Keratinocyte (primary cell): ENCODE measurements around the gene ZBTB49.

Experiments
- EZH2 ChIP-seq: IDR thresholded peaks from one replicate; pipeline ENCODE4 v1.6.1; 2012; ENCODE audit warnings: inconsistent platforms, mild to moderate bottlenecking, low read length, moderate library complexity
- TF ChIP-seq, protein P1 (sequence below), 3 experiments: IDR thresholded peaks in 1 of 3; conservative IDR thresholded peaks in 1 of 3; optimal IDR thresholded peaks in 1 of 3; 2 replicates in 2 of 3; 3 replicates in 1 of 3; pipeline versions ENCODE3 to v1.5.1; 2011; ENCODE audit warnings: low read length in 3 of 3, mild to moderate bottlenecking in 3 of 3, moderate library complexity in 2 of 3, control low read depth in 1 of 3, inconsistent platforms in 1 of 3; ENCODE audit not compliant: insufficient read depth in 2 of 3; ENCODE audit errors: extremely low read depth in 1 of 3

DNA sequence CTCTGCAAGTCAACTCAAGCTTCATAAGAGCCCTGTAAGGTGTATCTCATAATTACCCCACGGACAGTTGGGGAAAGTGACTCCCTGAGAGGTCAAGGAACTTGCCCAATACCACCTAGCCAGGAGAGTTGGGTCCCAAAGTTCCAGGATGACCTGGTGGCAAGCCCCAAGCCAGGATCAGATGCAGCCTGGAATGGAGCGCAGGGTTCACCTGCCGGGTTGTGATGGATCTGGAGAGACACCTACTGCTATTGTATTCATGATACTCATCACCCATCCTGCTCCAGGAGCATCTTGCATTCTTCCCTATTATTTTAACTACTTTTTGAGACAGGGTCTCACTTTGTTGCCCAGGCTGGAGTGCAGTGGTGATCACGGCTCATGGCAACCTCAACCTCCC lies 36.1 kb downstream of the ZBTB49 start:
- TF ChIP-seq, protein P1, sequence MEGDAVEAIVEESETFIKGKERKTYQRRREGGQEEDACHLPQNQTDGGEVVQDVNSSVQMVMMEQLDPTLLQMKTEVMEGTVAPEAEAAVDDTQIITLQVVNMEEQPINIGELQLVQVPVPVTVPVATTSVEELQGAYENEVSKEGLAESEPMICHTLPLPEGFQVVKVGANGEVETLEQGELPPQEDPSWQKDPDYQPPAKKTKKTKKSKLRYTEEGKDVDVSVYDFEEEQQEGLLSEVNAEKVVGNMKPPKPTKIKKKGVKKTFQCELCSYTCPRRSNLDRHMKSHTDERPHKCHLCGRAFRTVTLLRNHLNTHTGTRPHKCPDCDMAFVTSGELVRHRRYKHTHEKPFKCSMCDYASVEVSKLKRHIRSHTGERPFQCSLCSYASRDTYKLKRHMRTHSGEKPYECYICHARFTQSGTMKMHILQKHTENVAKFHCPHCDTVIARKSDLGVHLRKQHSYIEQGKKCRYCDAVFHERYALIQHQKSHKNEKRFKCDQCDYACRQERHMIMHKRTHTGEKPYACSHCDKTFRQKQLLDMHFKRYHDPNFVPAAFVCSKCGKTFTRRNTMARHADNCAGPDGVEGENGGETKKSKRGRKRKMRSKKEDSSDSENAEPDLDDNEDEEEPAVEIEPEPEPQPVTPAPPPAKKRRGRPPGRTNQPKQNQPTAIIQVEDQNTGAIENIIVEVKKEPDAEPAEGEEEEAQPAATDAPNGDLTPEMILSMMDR (optimal IDR thresholded peaks at IDR 0.05 in 1 of 3, IDR thresholded peaks at IDR 0.05 in 1 of 3, conservative IDR thresholded peaks at IDR 0.05 in 1 of 3; ENCODE audit: extremely low read depth in 1 of 3, insufficient read depth in 2 of 3, low read length in 3 of 3): no peak
- no peak for TF ChIP-seq EZH2
